Epithelial cell of proximal tubule (primary cell): Measurements from ENCODE around the gene CSTF3. TPM values are rescaled to one million over a fixed set of nuclear protein-coding genes. Genes with fewer than 3 reads are reported as not detected.

Experiments used
- DNase-seq: peaks from one replicate; pipeline ENCODE4 v3.0.0-alpha.2; 2011; ENCODE audit warnings: low read depth
- H3K4me3 ChIP-seq: 2 replicates; pipeline ENCODE4 v1.5.1; 2011; ENCODE audit warnings: low read depth, mild to moderate bottlenecking, low read length
- total RNA-seq: library from RNA; depleted of rRNA; stranded (reverse); fragments of >200 nt; gene quantifications from 2 replicates; pipeline ENCODE4 v1.2.3, GENCODE V29; 2015
- TF ChIP-seq, protein P1 (sequence below): conservative IDR thresholded peaks from 2 replicates; pipeline ENCODE4 v1.5.1; 2012; ENCODE audit warnings: low read depth, mild to moderate bottlenecking, low read length

The CSTF3 gene
- total RNA-seq, 1 donor from 2014 or later, result 45.1 TPM

DNA sequence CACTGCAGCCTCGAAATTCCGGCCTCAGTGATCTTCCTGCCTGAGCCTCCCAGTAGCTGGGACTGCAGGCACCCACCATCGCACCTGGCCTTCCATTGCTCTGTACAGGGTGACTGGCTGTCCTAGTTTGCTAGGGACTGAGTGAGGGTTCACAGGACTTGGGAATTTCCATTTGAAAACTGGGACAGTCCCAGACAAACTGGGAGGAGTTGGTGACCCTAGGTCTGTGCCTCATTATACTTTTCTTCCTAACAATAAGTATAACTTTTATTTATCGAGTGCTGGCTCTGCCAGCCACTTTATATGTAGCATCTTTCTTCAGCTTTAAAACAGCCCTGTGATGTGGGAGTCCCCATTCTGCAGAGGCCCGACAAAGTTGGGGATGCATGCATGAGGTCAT lies 96.4 kb downstream of the CSTF3 start:
- no peak overlapping the region for H3K4me3 ChIP-seq
- no peak for DNase-seq
- TF ChIP-seq, protein P1, sequence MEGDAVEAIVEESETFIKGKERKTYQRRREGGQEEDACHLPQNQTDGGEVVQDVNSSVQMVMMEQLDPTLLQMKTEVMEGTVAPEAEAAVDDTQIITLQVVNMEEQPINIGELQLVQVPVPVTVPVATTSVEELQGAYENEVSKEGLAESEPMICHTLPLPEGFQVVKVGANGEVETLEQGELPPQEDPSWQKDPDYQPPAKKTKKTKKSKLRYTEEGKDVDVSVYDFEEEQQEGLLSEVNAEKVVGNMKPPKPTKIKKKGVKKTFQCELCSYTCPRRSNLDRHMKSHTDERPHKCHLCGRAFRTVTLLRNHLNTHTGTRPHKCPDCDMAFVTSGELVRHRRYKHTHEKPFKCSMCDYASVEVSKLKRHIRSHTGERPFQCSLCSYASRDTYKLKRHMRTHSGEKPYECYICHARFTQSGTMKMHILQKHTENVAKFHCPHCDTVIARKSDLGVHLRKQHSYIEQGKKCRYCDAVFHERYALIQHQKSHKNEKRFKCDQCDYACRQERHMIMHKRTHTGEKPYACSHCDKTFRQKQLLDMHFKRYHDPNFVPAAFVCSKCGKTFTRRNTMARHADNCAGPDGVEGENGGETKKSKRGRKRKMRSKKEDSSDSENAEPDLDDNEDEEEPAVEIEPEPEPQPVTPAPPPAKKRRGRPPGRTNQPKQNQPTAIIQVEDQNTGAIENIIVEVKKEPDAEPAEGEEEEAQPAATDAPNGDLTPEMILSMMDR, result no peak

DNA sequence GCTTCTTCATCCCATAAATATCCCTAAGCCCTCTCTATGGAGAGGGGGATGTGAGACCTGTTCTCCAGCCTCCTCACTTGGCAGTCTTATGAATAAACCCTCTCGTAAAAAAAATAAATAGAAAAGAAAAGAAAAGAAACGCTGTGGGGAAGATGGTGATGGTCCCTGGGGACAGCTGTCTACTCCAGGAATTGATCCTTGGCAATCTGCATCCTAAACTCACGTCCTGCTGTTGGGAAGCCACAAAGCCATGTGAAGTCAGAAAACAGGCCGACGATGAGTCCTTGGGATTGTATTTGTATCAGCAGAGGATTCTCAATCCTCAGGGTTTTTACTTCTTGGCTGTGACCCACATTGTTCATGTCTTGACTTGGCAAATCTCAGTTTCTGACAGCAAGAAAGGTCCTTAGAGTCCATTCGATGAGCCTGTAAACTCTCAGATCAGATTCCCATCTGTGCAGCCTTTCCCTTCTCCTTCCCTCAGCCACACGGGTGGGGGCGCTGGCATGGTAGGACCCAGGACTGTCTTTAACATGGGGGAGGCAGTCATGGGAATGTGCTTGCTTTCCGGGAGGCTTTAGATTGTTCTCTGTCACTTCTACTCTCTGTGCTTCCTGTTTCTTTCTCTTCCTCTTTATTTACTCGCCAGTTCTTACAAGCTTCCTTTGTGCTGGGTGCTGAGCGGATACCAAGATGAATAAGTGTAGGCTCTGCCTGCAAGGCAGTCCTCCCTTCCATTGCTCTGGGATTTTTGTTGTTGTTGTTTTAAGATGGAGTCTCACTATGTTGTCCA lies 97.1 kb downstream of the CSTF3 start:
- TF ChIP-seq, protein P1, result no peak
- no peak overlapping the region for H3K4me3 ChIP-seq
- DNase-seq, result no peak

DNA sequence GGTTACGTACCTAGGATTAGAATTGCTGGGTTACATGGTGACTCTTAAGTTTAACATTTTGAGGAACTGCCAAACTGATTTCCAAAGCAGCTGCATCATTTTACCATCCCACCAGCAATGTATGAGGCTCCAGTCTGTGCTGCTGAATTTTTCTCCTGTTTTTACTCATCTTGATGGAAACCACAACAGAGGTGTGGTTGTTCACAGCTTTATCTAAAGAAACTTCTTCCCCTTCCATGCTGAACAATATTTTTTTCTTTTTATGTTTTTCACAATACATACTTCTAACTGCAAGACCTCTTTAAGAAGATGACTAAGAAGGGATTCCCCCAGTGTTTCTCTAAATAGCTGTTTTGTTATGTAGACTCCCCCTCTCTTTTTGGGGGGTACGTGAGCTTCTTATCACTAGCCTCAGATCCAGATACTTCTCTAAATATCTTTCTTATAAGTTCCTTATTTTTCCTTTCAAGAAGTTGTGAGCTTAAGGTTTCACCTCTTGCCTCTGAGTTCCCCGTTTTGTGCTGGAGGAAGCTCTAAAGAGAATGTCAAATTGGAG lies 97.9 kb downstream of the CSTF3 start:
- no peak for DNase-seq
- TF ChIP-seq, protein P1, result no peak

DNA sequence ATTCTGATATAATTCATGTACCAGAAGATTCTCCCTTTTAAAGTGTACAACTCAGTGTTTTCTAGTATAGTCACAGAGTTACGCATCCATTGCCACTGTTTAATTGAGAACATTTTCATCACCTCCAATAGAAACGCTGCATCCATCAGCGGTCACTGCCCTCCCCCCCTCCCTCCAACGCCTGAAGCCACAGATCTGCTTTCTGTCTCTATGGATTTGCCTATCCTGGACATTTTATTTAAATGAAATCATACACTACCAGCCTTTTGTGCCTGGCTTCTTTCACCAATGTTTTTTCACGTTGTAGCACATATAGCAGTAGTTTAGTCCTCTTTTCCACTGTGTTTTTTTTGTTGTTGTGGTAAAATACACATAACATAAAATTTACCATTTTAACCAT lies 99.1 kb downstream of the CSTF3 start:
- no peak overlapping the region for H3K4me3 ChIP-seq
- no peak for DNase-seq
- TF ChIP-seq, protein P1, result no peak

More for the DNA sequence above, 97.9 kb downstream of the CSTF3 start:
- H3K4me3 ChIP-seq, result no peak overlapping the region

DNA sequence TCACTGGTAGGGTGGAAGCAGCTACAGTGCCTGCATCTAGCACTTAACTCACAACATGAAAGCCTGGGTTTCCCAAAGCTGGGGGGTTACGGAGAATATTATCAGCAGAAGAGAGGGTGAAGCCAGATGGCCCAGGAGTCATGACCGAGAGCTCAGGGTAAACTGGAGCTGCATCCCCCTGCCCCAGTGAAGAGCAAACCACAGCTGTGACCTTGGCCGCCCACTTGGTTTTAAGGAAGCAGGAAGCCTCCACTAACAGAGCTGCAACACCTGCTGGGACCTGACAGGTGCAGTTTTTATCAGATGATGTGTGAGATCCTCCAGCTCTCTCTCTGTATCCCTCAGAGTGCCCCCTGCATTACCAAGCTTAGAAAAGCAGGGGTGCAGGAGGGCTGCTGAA lies 101.0 kb downstream of the CSTF3 start:
- no peak overlapping the region for H3K4me3 ChIP-seq
- DNase-seq, result no peak
- TF ChIP-seq, protein P1, result no peak

DNA sequence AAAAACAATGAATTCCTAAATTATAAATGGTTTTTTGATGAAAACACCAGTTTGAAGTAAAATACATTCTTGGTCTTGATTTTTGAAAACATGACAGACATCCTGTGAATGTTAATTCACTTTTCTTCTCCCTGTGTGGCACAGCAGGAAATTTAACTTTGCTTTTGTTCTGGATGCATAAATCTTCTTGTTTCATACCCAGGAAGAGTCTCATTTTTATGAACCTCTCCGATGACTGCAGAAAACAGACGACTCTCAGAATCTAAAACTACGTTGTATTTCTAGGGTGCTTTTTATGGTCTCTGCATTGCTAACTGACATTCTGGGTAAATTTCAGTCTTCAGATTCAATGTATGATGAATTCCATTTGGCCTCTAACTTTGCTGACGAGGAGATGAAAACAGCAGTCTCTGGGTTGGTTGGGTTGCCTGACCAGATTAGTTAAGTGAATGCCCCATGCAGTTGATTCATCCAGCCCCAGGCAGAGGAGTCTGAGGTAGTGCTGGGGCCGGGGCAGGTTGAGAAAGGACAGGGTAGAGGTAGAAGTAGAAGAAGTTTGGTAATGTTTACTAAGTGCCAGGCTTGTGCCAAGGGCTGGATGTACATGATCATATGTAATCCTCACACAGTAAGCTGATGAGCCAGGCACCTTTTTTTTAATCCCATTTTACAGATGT lies 101.8 kb downstream of the CSTF3 start:
- H3K4me3 ChIP-seq, result no peak overlapping the region
- DNase-seq, result no peak
- TF ChIP-seq, protein P1, result no peak
